Measurements from ENCODE around the gene CACNA1D.

CACNA1D gene

GRCh38 chr3:53836084-53836872 lies 341.9 kb downstream of the CACNA1D start:
- DNase-seq, result no peak

- DNase-seq, result no peak
Measured at GRCh38 chr3:53837331-53837730, 342.9 kb downstream of the CACNA1D start.

GRCh38 chr3:53841296-53841695 lies 346.9 kb downstream of the CACNA1D start:
- DNase-seq, result no peak

GRCh38 chr3:53842436-53843194 lies 348.2 kb downstream of the CACNA1D start:
- no peak for DNase-seq

GRCh38 chr3:53843195-53844177 lies 349.1 kb downstream of the CACNA1D start:
- DNase-seq, result no peak

GRCh38 chr3:53844262-53845102 lies 350.1 kb downstream of the CACNA1D start:
- no peak for DNase-seq

- DNase-seq, result no peak
Measured at GRCh38 chr3:53845103-53845880, 350.9 kb downstream of the CACNA1D start.

- no peak for DNase-seq
Measured at GRCh38 chr3:53845881-53846133, 351.4 kb downstream of the CACNA1D start.

- DNase-seq, result no peak
Measured at GRCh38 chr3:53846134-53846850, 351.9 kb downstream of the CACNA1D start, which contains the start of the genes CHDH and IL17RB. Gene CHDH (minus strand): TSS chr3:53846419. CDS start chr3:53824008, 22,411 bp downstream. Gene IL17RB (plus strand): TSS chr3:53846568. CDS start chr3:53846589, 21 bp downstream.

GRCh38 chr3:53846851-53847155 lies 352.4 kb downstream of the CACNA1D start:
- DNase-seq, result no peak

- DNase-seq, result no peak
Measured at GRCh38 chr3:53849916-53850315, 355.5 kb downstream of the CACNA1D start.

GRCh38 chr3:53850895-53851294 lies 356.5 kb downstream of the CACNA1D start:
- DNase-seq, result no peak

GRCh38 chr3:53856964-53857363 lies 362.6 kb downstream of the CACNA1D start:
- no peak for DNase-seq

GRCh38 chr3:53858096-53858741 lies 363.8 kb downstream of the CACNA1D start:
- no peak for DNase-seq

- DNase-seq, result no peak
Measured at GRCh38 chr3:53859178-53859577, 364.8 kb downstream of the CACNA1D start.

- DNase-seq, result no peak
Measured at GRCh38 chr3:53860196-53860595, 365.8 kb downstream of the CACNA1D start.

GRCh38 chr3:53862241-53862640 lies 367.8 kb downstream of the CACNA1D start:
- DNase-seq, result no peak

- no peak for DNase-seq
Measured at GRCh38 chr3:53863145-53863544, 368.7 kb downstream of the CACNA1D start.
